Aorta (tissue), 5 donors: ENCODE measurements around the gene GKAP1. TPM values are rescaled to one million over a fixed set of nuclear protein-coding genes. Genes with fewer than 3 reads are reported as not detected.
"Not testable (repeated sequence)": the region's sequence is repeated elsewhere in the genome, so short reads cannot be mapped to it uniquely, and the experiment has no call there.

ENCODE experiments used
- ATAC-seq: fragments of 200-7000 bp; cut with Tn5 transposase; one replicate; pipeline ENCODE4 v1.9.1; 2022; ENCODE audit warnings: moderate library complexity; ENCODE audit not compliant: low FRiP score
- DNase-seq, 2 donors: peaks; one replicate each; pipeline ENCODE4 v3.0.0-alpha.2; 2020
- H3K27ac ChIP-seq, 2 donors: one replicate each; pipeline ENCODE4 v1.5.1; 2013; ENCODE audit warnings: low read length in 2 of 2, mild to moderate bottlenecking in 2 of 2, moderate library complexity in 2 of 2, control low read depth in 1 of 2, inconsistent platforms in 1 of 2, low read depth in 1 of 2
- H3K27me3 ChIP-seq, 2 donors: one replicate each; pipeline ENCODE4 v1.6.1; 2013; ENCODE audit warnings: control low read depth in 1 of 2, low read length in 1 of 2, mild to moderate bottlenecking in 1 of 2, moderate library complexity in 1 of 2; ENCODE audit not compliant: insufficient read depth in 2 of 2, control insufficient read depth in 1 of 2
- H3K36me3 ChIP-seq, 2 donors: one replicate each; pipeline ENCODE4 v1.6.1; 2013; ENCODE audit warnings: control low read depth in 1 of 2, low read length in 1 of 2, mild to moderate bottlenecking in 1 of 2; ENCODE audit not compliant: insufficient read depth in 2 of 2, control insufficient read depth in 1 of 2
- H3K4me1 ChIP-seq, 2 donors: one replicate each; pipeline ENCODE4 v1.6.1; 2013; ENCODE audit warnings: low read length in 2 of 2, control low read depth in 1 of 2, mild to moderate bottlenecking in 1 of 2, moderate library complexity in 1 of 2; ENCODE audit not compliant: insufficient read depth in 2 of 2, control insufficient read depth in 1 of 2
- H3K4me3 ChIP-seq, 2 donors: one replicate each; pipeline ENCODE4 v1.5.1; 2013; ENCODE audit warnings: low read length in 2 of 2, control low read depth in 1 of 2, mild to moderate bottlenecking in 1 of 2
- H3K9me3 ChIP-seq: one replicate; pipeline ENCODE4 v1.6.1; 2013; ENCODE audit warnings: mild to moderate bottlenecking, low read length; ENCODE audit not compliant: control insufficient read depth
- WGBS, 2 donors: extraction: QIAGEN DNeasy Blood & Tissue Kit; methylation state at CpG; one replicate each; pipeline ENCODE4 v1.1.7; 2013; 5-methylcytosine and 5-hydroxymethylcytosine counted together
- intact Hi-C, 2 donors: fragments of 100-400 bp; cut with DNase I; formaldehyde crosslinking; loops; one replicate each; pipeline versions ENCODE4 v1.14.2 to v1.15.0; 2022
- polyA plus RNA-seq, 2 donors: library from polyadenylated mRNA; stranded (reverse); fragments of 200-250 nt; gene quantifications; one replicate each; pipeline ENCODE4 v1.2.3, GENCODE V29; 2013
- total RNA-seq, 2 donors: library from RNA; stranded (reverse); fragmentation: NEBNext Ultra II Directional; extraction: Animal tissue kit (Norgen Biotek cat#: 25700); gene quantifications; one replicate each; pipeline ENCODE4 v1.2.1, GENCODE V29; 2021
- donor health status: healthy with polysubstance abuse.
- donor health status: Bipolar disorder and iron deficiency.
- donor health status: DM: no; HTN: no; CAD: no.
- donor health status: DM: no; HTN: no; CAD: no.
- donor health status: DM: yes; HTN: yes; CAD: no.

GKAP1 gene
- total and polyA plus RNA-seq, 4 donors = 8.0 to 14.8 (median 9.2) TPM

- H3K9me3 ChIP-seq, H3K4me1 ChIP-seq, ATAC-seq, intact Hi-C loops, H3K27me3 ChIP-seq, H3K36me3 ChIP-seq, H3K27ac ChIP-seq, DNase-seq, H3K4me3 ChIP-seq: not testable (repeated sequence)
- WGBS, 2 donors = 96% methylated on average over 31 of the region's 31 CpGs; no CpG with 5 or more reads in 1 of the 2 donors
Measured at GRCh38 chr9:83804454-83804853, 13.1 kb downstream of the GKAP1 start.

GRCh38 chr9:83803941-83804340 lies 13.6 kb downstream of the GKAP1 start:
- ATAC-seq, intact Hi-C loops, H3K36me3 ChIP-seq, H3K27me3 ChIP-seq, H3K27ac ChIP-seq, H3K4me3 ChIP-seq, DNase-seq, H3K4me1 ChIP-seq, H3K9me3 ChIP-seq: not testable (repeated sequence)
- 95 to 98% methylated on average over 22 to 31 of the region's 33 CpGs for WGBS, 2 donors

GRCh38 chr9:83800236-83801033 lies 17.1 kb downstream of the GKAP1 start:
- Histone ChIP-seq H3K27me3 (no peaks in the 10 kb centered on the region), H3K36me3 (peaks cover 0 to 2% of the 10 kb centered on the region in 2 donors), H3K27ac (no peak overlapping the region), H3K4me1 (no peaks in the 10 kb centered on the region), H3K9me3 (no peaks in the 10 kb centered on the region), H3K4me3 (no peak overlapping the region)
- 77 to 85% methylated on average over 13 of the region's 13 CpGs for WGBS, 2 donors
- DNase-seq = no peak
- ATAC-seq = no peak
- intact Hi-C loops = no loop called here

GRCh38 chr9:83794051-83794450 lies 23.5 kb downstream of the GKAP1 start:
- H3K4me1 ChIP-seq = no peaks in the 10 kb centered on the region
- DNase-seq (no peak), ATAC-seq (no peak)
- H3K9me3 ChIP-seq = no peaks in the 10 kb centered on the region
- intact Hi-C loops = no loop called here
- H3K27me3 ChIP-seq = no peaks in the 10 kb centered on the region
- peaks cover 0 to 2% of the 10 kb centered on the region in 2 donors for H3K36me3 ChIP-seq
- WGBS, 2 donors = 92 to 98% methylated on average over 2 of the region's 2 CpGs
- H3K27ac ChIP-seq = no peak overlapping the region
- no peak overlapping the region for H3K4me3 ChIP-seq

GRCh38 chr9:83792746-83793145 lies 24.8 kb downstream of the GKAP1 start:
- H3K4me1 ChIP-seq = no peaks in the 10 kb centered on the region
- ATAC-seq = no peak
- WGBS, 2 donors = 84 to 95% methylated on average over 1 of the region's 1 CpG
- no peak overlapping the region for H3K27ac ChIP-seq
- DNase-seq = no peak
- H3K9me3 ChIP-seq = no peaks in the 10 kb centered on the region
- no peaks in the 10 kb centered on the region for H3K27me3 ChIP-seq
- peaks cover 0 to 2% of the 10 kb centered on the region in 2 donors for H3K36me3 ChIP-seq
- intact Hi-C loops = no loop called here
- H3K4me3 ChIP-seq = no peak overlapping the region

GRCh38 chr9:83778164-83778563 lies 39.4 kb downstream of the GKAP1 start:
- Histone ChIP-seq H3K9me3 (no peaks in the 10 kb centered on the region), H3K27me3 (no peaks in the 10 kb centered on the region), H3K4me1 (no peaks in the 10 kb centered on the region), H3K4me3 (no peak overlapping the region), H3K27ac (no peak overlapping the region), H3K36me3 (no peaks in the 10 kb centered on the region)
- ATAC-seq (no peak), DNase-seq (no peak)
- 91 to 95% methylated on average over 2 of the region's 2 CpGs for WGBS, 2 donors
- intact Hi-C loops = no loop called here

GRCh38 chr9:83775932-83776331 lies 41.6 kb downstream of the GKAP1 start:
- H3K27me3 ChIP-seq = no peaks in the 10 kb centered on the region
- H3K4me1 ChIP-seq = no peaks in the 10 kb centered on the region
- no peak for DNase-seq
- no peak overlapping the region for H3K4me3 ChIP-seq
- intact Hi-C loops = no loop called here
- no peak for ATAC-seq
- no peaks in the 10 kb centered on the region for H3K9me3 ChIP-seq
- 95 to 97% methylated on average over 2 of the region's 2 CpGs for WGBS, 2 donors
- H3K36me3 ChIP-seq = no peaks in the 10 kb centered on the region
- H3K27ac ChIP-seq = no peak overlapping the region

- H3K4me1 ChIP-seq = no peaks in the 10 kb centered on the region
- no peak for DNase-seq
- no peaks in the 10 kb centered on the region for H3K27me3 ChIP-seq
- no peak for ATAC-seq
- H3K9me3 ChIP-seq = no peaks in the 10 kb centered on the region
- H3K27ac ChIP-seq = no peak overlapping the region
- H3K4me3 ChIP-seq = no peak overlapping the region
- intact Hi-C loops = no loop called here
- 94 to 95% methylated on average over 6 of the region's 6 CpGs for WGBS, 2 donors
- H3K36me3 ChIP-seq = no peaks in the 10 kb centered on the region
Measured at GRCh38 chr9:83772860-83773259, 44.7 kb downstream of the GKAP1 start.

GRCh38 chr9:83765376-83765775 lies 52.2 kb downstream of the GKAP1 start:
- Histone ChIP-seq H3K4me1 (no peaks in the 10 kb centered on the region), H3K27ac (no peak overlapping the region), H3K4me3 (no peak overlapping the region), H3K9me3 (no peaks in the 10 kb centered on the region), H3K27me3 (no peaks in the 10 kb centered on the region), H3K36me3 (no peaks in the 10 kb centered on the region)
- intact Hi-C loops = no loop called here
- ATAC-seq (no peak), DNase-seq (no peak)
- WGBS, 2 donors = 95% methylated on average over 5 of the region's 5 CpGs
